OCI-LY1 (cell line): Measurements from ENCODE around the gene SHISA3.
"Not testable (repeated sequence)": the region's sequence is repeated elsewhere in the genome, so short reads cannot be mapped to it uniquely, and the experiment has no call there.

Experiments used
- H2AFZ ChIP-seq: fragments of 200-600 bp; sonication (generic), shearing (Covaris generic); 2 replicates; pipeline ENCODE4 v1.6.0; 2014; ENCODE audit warnings: antibody characterized with exemption, mild to moderate bottlenecking, low read length
- H3F3A ChIP-seq: fragments of 200-600 bp; sonication (generic), shearing (Covaris generic); 2 replicates; pipeline ENCODE4 v1.6.0; 2014; ENCODE audit warnings: mild to moderate bottlenecking, antibody characterized with exemption, low read length, moderate library complexity; ENCODE audit not compliant: insufficient read depth
- H3K27ac ChIP-seq: fragments of 200-600 bp; sonication (generic); 2 replicates; pipeline ENCODE4 v1.5.1; 2014; ENCODE audit warnings: low read length, mixed run types, mild to moderate bottlenecking, low read depth; ENCODE audit not compliant: poor library complexity, severe bottlenecking
- H3K27me3 ChIP-seq: fragments of 200-600 bp; sonication (generic); 2 replicates; pipeline ENCODE4 v1.6.0; 2014; ENCODE audit warnings: antibody characterized with exemption, mild to moderate bottlenecking, low read length, moderate library complexity; ENCODE audit not compliant: insufficient read depth
- H3K36me3 ChIP-seq: fragments of 200-600 bp; sonication (generic); 2 replicates; pipeline ENCODE4 v1.6.1; 2014; ENCODE audit warnings: mild to moderate bottlenecking, antibody characterized with exemption, low read length, moderate library complexity, mixed read lengths; ENCODE audit not compliant: insufficient read depth
- H3K4me1 ChIP-seq: fragments of 200-600 bp; sonication (generic); 2 replicates; pipeline ENCODE4 v1.5.1; 2014; ENCODE audit warnings: mild to moderate bottlenecking, low read length, moderate library complexity; ENCODE audit not compliant: insufficient read depth, severe bottlenecking
- H3K4me2 ChIP-seq: fragments of 200-600 bp; sonication (generic), shearing (Covaris generic); 2 replicates; pipeline ENCODE4 v1.6.1; 2014; ENCODE audit warnings: low read length
- H3K4me3 ChIP-seq: fragments of 200-600 bp; sonication (generic); 2 replicates; pipeline ENCODE4 v1.5.1; 2014; ENCODE audit warnings: low read length, low read depth, mild to moderate bottlenecking, mixed read lengths; ENCODE audit not compliant: poor library complexity, severe bottlenecking
- H3K79me2 ChIP-seq: fragments of 200-600 bp; shearing (Covaris generic); 2 replicates; pipeline ENCODE4 v1.6.1; 2016; ENCODE audit warnings: mixed run types, low read length, mixed read lengths; ENCODE audit not compliant: insufficient read depth
- H3K9ac ChIP-seq: fragments of 200-600 bp; sonication (generic), shearing (Covaris generic); 2 replicates; pipeline ENCODE4 v1.6.1; 2014; ENCODE audit warnings: mild to moderate bottlenecking, low read length, mixed read lengths
- H3K9me2 ChIP-seq: fragments of 200-600 bp; sonication (generic), shearing (Covaris generic); 2 replicates; pipeline ENCODE4 v1.6.1; 2014; ENCODE audit warnings: low read depth, mild to moderate bottlenecking, low read length, mixed read lengths
- H3K9me3 ChIP-seq: fragments of 200-600 bp; shearing (Covaris generic); 2 replicates; pipeline ENCODE4 v1.6.1; 2014; ENCODE audit warnings: low read length, mixed read lengths
- H4K20me1 ChIP-seq: fragments of 200-600 bp; sonication (generic), shearing (Covaris generic); 2 replicates; pipeline ENCODE4 v1.6.0; 2016; ENCODE audit warnings: mild to moderate bottlenecking, low read length; ENCODE audit not compliant: insufficient read depth
- EZH2 ChIP-seq: fragments of 200-600 bp; sonication (generic), shearing (Covaris generic); IDR thresholded peaks from 2 replicates; pipeline ENCODE4 v1.8.0; 2017; ENCODE audit warnings: borderline replicate concordance, mixed run types, mild to moderate bottlenecking, antibody characterized with exemption, low read length, moderate library complexity, mixed read lengths
- TF ChIP-seq, protein P1 (sequence below): fragments of 200-600 bp; sonication (generic), shearing (Covaris generic); IDR thresholded peaks from 2 replicates; pipeline ENCODE4 v1.5.1; 2017; ENCODE audit warnings: mild to moderate bottlenecking, antibody characterized with exemption, low read length, moderate library complexity, mixed read lengths

SHISA3 gene

GRCh38 chr4:42366959-42367358 lies 30.3 kb upstream of the SHISA3 start:
- no peaks in the 10 kb centered on the region for H3K9me2 ChIP-seq
- H4K20me1 ChIP-seq: no peaks in the 10 kb centered on the region
- no peak overlapping the region for H3K27ac ChIP-seq
- no peaks in the 10 kb centered on the region for H3F3A ChIP-seq
- H3K9ac ChIP-seq: no peak overlapping the region
- H3K36me3 ChIP-seq: no peaks in the 10 kb centered on the region
- H3K79me2 ChIP-seq: no peaks in the 10 kb centered on the region
- H3K4me2 ChIP-seq: no peak overlapping the region
- no peaks in the 10 kb centered on the region for H3K4me1 ChIP-seq
- no peaks in the 10 kb centered on the region for H3K27me3 ChIP-seq
- H3K9me3 ChIP-seq: no peaks in the 10 kb centered on the region
- no peak overlapping the region for H3K4me3 ChIP-seq
- no peak overlapping the region for H2AFZ ChIP-seq
- TF ChIP-seq, protein P1, sequence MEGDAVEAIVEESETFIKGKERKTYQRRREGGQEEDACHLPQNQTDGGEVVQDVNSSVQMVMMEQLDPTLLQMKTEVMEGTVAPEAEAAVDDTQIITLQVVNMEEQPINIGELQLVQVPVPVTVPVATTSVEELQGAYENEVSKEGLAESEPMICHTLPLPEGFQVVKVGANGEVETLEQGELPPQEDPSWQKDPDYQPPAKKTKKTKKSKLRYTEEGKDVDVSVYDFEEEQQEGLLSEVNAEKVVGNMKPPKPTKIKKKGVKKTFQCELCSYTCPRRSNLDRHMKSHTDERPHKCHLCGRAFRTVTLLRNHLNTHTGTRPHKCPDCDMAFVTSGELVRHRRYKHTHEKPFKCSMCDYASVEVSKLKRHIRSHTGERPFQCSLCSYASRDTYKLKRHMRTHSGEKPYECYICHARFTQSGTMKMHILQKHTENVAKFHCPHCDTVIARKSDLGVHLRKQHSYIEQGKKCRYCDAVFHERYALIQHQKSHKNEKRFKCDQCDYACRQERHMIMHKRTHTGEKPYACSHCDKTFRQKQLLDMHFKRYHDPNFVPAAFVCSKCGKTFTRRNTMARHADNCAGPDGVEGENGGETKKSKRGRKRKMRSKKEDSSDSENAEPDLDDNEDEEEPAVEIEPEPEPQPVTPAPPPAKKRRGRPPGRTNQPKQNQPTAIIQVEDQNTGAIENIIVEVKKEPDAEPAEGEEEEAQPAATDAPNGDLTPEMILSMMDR: no peak
- no peak for TF ChIP-seq EZH2

DNA sequence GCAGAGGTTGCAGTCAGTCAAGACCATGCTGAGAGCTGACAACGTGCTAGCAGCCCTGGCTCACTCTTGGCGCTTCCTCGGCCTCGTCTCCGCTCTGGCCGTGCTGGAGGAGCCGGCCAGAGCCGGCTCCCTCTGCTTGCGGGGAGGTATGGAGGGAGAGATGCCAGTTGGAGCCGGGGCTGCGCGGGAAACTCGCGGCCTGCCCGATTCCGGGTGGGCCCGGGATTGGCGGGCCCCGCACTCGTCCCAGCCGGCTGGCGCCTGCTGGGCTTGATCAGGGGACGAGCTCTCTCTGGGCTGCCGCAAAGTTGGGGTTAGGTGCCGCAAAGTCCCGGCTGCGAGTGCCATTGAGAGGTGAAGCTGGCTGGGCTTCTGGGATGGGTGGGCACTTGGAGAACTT lies 27.8 kb upstream of the SHISA3 start:
- H3K9ac ChIP-seq: no peak overlapping the region
- no peak for TF ChIP-seq EZH2
- TF ChIP-seq, protein P1: no peak
- no peaks in the 10 kb centered on the region for H3K9me2 ChIP-seq
- no peaks in the 10 kb centered on the region for H3F3A ChIP-seq
- no peaks in the 10 kb centered on the region for H3K79me2 ChIP-seq
- no peak overlapping the region for H2AFZ ChIP-seq
- H3K4me1 ChIP-seq: no peaks in the 10 kb centered on the region
- no peaks in the 10 kb centered on the region for H3K27me3 ChIP-seq
- H3K4me3 ChIP-seq: no peak overlapping the region
- H3K9me3 ChIP-seq: no peaks in the 10 kb centered on the region
- no peak overlapping the region for H3K4me2 ChIP-seq
- H4K20me1 ChIP-seq: no peaks in the 10 kb centered on the region
- H3K36me3 ChIP-seq: no peaks in the 10 kb centered on the region; the same call in 1 of the 2 replicates
- no peak overlapping the region for H3K27ac ChIP-seq

GRCh38 chr4:42371305-42372252 lies 25.7 kb upstream of the SHISA3 start:
- H3K9me2 ChIP-seq: no peaks in the 10 kb centered on the region
- no peaks in the 10 kb centered on the region for H3K9me3 ChIP-seq
- no peaks in the 10 kb centered on the region for H4K20me1 ChIP-seq
- no peak overlapping the region for H3K27ac ChIP-seq
- H3K27me3 ChIP-seq: no peaks in the 10 kb centered on the region
- H3F3A ChIP-seq: no peaks in the 10 kb centered on the region
- no peak overlapping the region for H3K9ac ChIP-seq
- H3K4me2 ChIP-seq: no peak overlapping the region
- no peak for TF ChIP-seq EZH2
- TF ChIP-seq, protein P1: peak; percentile 62
- H3K4me1 ChIP-seq: no peaks in the 10 kb centered on the region
- H3K4me3 ChIP-seq: no peak overlapping the region
- no peaks in the 10 kb centered on the region for H3K79me2 ChIP-seq
- H2AFZ ChIP-seq: no peak overlapping the region
- no peaks in the 10 kb centered on the region; the same call in 1 of the 2 replicates for H3K36me3 ChIP-seq

GRCh38 chr4:42372303-42372702 lies 25.0 kb upstream of the SHISA3 start:
- H3K4me2 ChIP-seq, H4K20me1 ChIP-seq, H3F3A ChIP-seq: not testable (repeated sequence)

More at GRCh38 chr4:42372303-42372702, 25.0 kb upstream of the SHISA3 start:
- not testable (repeated sequence) for H3K36me3 ChIP-seq, H3K4me1 ChIP-seq, H3K9ac ChIP-seq, H3K4me3 ChIP-seq, H2AFZ ChIP-seq, H3K27me3 ChIP-seq, H3K9me2 ChIP-seq, H3K9me3 ChIP-seq, H3K79me2 ChIP-seq, H3K27ac ChIP-seq
